WERI-Rb-1 (cell line): ENCODE data around the gene COPS7A.
A peak's percentile ranks its signal among the peaks of the same experiment; 100 is the strongest.
"Not testable (repeated sequence)": the region's sequence is repeated elsewhere in the genome, so short reads cannot be mapped to it uniquely, and the experiment has no call there.

Experiments
- DNase-seq: peaks from one replicate; pipeline ENCODE4 v3.0.0-alpha.2; 2020
- H3K27ac ChIP-seq: fragments of 250-450 bp; sonication (Bioruptor Pico); 2 replicates; pipeline ENCODE4 v1.5.1; 2020; ENCODE audit warnings: mild to moderate bottlenecking, moderate library complexity
- H3K27me3 ChIP-seq: fragments of 250-450 bp; sonication (Bioruptor Pico); 2 replicates; pipeline ENCODE4 v1.5.1; 2021; ENCODE audit warnings: mild to moderate bottlenecking, low read depth, moderate library complexity; ENCODE audit not compliant: insufficient read depth, severe bottlenecking
- H3K36me3 ChIP-seq: fragments of 250-450 bp; sonication (Bioruptor Pico); 2 replicates; pipeline ENCODE4 v1.5.1; 2020; ENCODE audit warnings: mild to moderate bottlenecking, moderate library complexity
- H3K4me3 ChIP-seq: 2 replicates; pipeline ENCODE4 v1.5.1; 2011; ENCODE audit warnings: low read depth, mild to moderate bottlenecking, control low read depth, low read length
- H3K9me3 ChIP-seq: fragments of 250-450 bp; sonication (Bioruptor Pico); 2 replicates; pipeline ENCODE4 v1.5.1; 2021; ENCODE audit warnings: mild to moderate bottlenecking, moderate library complexity; ENCODE audit not compliant: severe bottlenecking
- CTCF ChIP-seq: IDR thresholded peaks from 2 replicates; pipeline ENCODE4 v1.5.1; 2011; ENCODE audit warnings: low read depth, mild to moderate bottlenecking, control low read depth, inconsistent platforms, low read length

Gene COPS7A

GRCh38 chr12:6699989-6700645 lies 23.7 kb upstream of the COPS7A start:
- H3K36me3 ChIP-seq: peaks cover 3% of the 10 kb centered on the region
- H3K27me3 ChIP-seq: no peaks in the 10 kb centered on the region
- H3K4me3 ChIP-seq: peak overlapping the region; percentile 79
- no peak for TF ChIP-seq CTCF
- H3K9me3 ChIP-seq: no peaks in the 10 kb centered on the region
- peak overlapping the region; percentile 63 for H3K27ac ChIP-seq
- DNase-seq: peak; percentile 38

- DNase-seq: peak; percentile 72
- no peaks in the 10 kb centered on the region for H3K9me3 ChIP-seq
- H3K27ac ChIP-seq: peak within 1 kb of the TSS; percentile 63
- no peaks in the 10 kb centered on the region for H3K27me3 ChIP-seq
- no peak for TF ChIP-seq CTCF
- peak within 1 kb of the TSS; percentile 79 for H3K4me3 ChIP-seq
- peaks cover 3% of the 10 kb centered on the region for H3K36me3 ChIP-seq
Measured at GRCh38 chr12:6700646-6701051, 23.2 kb upstream of the COPS7A start, which contains the start of gene PIANP. Gene PIANP, minus strand, starts transcription at chr12:6700815. Its CDS starts 2,754 bp downstream, at chr12:6698061.

- H3K27ac ChIP-seq: peak overlapping the region; percentile 39
- no peaks in the 10 kb centered on the region for H3K27me3 ChIP-seq
- TF ChIP-seq CTCF: no peak
- H3K9me3 ChIP-seq: no peaks in the 10 kb centered on the region
- no peak for DNase-seq
- H3K36me3 ChIP-seq: peaks cover 3% of the 10 kb centered on the region
- peak overlapping the region; percentile 57 for H3K4me3 ChIP-seq
Measured at GRCh38 chr12:6701078-6701768, 22.6 kb upstream of the COPS7A start.

- peak; percentile 61 for DNase-seq
- H3K36me3 ChIP-seq: no peaks in the 10 kb centered on the region
- no peaks in the 10 kb centered on the region for H3K27me3 ChIP-seq
- H3K27ac ChIP-seq: no peak overlapping the region
- H3K4me3 ChIP-seq: no peak overlapping the region
- peak; percentile 33; the same call in 1 of the 2 replicates for TF ChIP-seq CTCF
- peaks cover 2% of the 10 kb centered on the region for H3K9me3 ChIP-seq
Measured at GRCh38 chr12:6703631-6704030, 20.2 kb upstream of the COPS7A start.

- not testable (repeated sequence) for H3K27ac ChIP-seq, DNase-seq, H3K9me3 ChIP-seq
Measured at GRCh38 chr12:6708351-6708750, 15.5 kb upstream of the COPS7A start.

DNA sequence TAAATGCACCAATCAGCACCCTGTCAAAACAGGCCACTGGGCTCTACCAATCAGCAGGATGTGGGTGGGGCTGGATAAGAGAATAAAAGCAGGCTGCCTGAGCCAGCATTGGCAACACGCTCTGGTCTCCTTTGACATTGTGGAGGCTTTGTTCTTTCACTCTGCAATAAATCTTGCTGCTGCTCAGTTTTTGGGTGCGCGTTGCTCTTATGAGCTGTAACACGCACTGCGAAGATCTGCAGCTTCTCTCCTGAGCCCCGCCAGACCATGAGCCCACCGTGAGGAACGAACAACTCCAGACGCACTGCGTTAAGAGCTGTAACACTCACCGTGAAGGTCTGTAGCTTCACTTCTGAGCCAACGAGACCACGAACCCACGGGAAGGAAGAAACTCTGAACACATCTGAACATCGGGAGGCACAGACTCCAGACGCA lies 14.9 kb upstream of the COPS7A start:
- no peak for TF ChIP-seq CTCF
- Histone ChIP-seq H3K27me3 (no peaks in the 10 kb centered on the region), H3K36me3 (no peaks in the 10 kb centered on the region), H3K9me3 (peaks cover 3% of the 10 kb centered on the region), H3K4me3 (no peak overlapping the region), H3K27ac (no peak overlapping the region)
- DNase-seq: no peak

More at GRCh38 chr12:6708351-6708750, 15.5 kb upstream of the COPS7A start:
- not testable (repeated sequence) for H3K27me3 ChIP-seq, H3K36me3 ChIP-seq, H3K4me3 ChIP-seq

DNA sequence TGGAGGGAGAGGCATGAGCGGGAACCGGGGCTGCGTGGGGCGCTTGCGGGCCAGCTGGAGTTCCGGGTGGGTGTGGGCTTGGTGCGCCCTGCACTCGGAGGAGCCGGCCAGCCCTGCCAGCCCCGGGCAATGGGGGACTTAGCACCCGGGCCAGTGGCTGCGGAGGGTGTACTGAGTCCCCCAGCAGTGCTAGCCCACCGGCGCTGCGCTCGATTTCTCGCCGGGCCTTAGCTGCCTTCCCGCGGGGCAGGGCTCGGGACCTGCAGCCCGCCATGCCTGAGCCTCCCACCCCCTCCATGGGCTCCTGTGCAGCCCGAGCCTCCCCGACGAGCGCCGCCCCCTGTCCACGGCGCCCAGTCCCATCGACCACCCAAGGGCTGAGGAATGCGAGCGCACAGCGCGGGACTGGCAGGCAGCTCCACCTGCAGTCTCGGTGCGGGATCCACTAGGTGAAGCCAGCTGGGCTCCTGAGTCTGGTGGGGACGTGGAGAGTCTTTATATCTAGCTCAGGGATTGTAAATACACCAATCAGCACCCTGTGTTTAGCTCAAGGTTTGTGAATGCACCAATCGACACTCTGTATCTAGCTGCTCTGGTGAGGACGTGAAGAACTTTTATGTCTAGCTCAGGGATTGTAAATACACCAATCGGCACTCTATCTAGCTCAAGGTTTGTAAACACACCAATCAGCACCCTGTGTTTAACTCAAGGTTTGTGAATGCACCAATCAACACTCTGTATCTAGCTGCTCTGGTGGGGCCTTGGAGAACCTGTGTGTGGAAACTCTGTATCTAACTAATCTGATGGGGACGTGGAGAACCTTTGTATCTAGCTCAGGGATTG lies 7.6 kb upstream of the COPS7A start:
- not testable (repeated sequence) for H3K27me3 ChIP-seq, H3K9me3 ChIP-seq, DNase-seq, H3K36me3 ChIP-seq, H3K27ac ChIP-seq, H3K4me3 ChIP-seq
